A549 treated with dexamethasone at 1 μM for 4 hours (cell line): ENCODE data around the gene MYL5. TPM values are rescaled to one million over a fixed set of nuclear protein-coding genes. Genes with fewer than 3 reads are reported as not detected.

Experiments used
- total RNA-seq: library from RNA; stranded (reverse); fragments of 200-300 nt; extraction: Qiagen RNA extraction; gene quantifications from 5 replicates; pipeline ENCODE4 v1.2.3, GENCODE V29; 2022

The MYL5 gene
- total RNA-seq: 8.1 to 12.3 TPM (median 9.7 TPM) in 5 replicates

GRCh38 chr4:674172-675035 is at the start of gene MYL5, which contains the start of gene ATP5ME:
MYL5 (plus strand) TSS chr4:674542; CDS start chr4:678027, 3,485 bp downstream.
ATP5ME (minus strand) TSS chr4:674276; CDS start chr4:674247, 29 bp downstream.

DNA sequence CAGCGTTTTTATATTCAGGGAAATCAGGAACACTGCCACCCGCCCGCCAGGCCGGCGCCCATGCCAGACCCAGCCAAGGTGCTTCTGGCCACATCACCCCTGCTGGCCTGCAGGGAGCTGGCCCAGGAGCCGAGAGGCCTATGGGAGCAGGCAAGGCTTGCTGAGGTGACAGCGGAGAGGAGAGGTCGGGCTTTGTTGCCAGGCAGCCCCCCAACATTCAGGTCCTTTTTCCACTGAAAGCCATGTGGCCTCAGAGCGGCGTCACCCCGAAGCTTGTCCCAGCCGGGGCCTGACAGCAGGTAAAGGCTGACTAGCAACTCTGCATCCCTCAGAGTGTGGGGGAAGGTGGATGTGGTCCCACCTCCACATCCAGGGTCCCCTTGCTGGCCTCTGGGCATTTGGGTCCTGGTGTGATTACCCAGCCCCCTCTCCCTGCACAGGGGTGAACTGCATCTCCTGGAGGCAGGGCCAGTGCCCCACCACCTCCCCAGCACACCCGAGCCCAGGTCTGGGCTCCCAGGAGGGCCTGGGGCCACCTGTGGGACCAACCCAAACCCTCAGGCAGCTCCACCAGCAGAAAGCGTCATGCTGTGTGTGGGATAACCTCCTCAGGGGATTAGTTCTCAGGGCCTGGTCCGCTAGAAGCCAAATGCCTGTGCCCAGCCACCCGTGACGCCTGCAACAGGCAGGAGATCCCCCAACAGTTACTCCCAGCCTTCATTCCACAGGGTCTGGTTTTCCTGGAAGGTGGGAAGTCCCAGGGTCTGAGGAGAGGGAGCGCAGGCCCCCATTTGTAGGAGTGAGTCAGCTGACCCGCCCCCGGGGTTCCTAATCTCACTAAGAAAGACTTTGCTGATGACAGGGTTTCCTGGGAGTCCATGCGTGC is 49.4 kb upstream of the MYL5 start, which contains the start of gene PDE6B:
TSS of gene PDE6B (plus strand) at position 869 of the 886 bp plus-strand sequence. CDS start 54 bp downstream, outside the sequence.

GRCh38 chr4:688854-689681 is 14.7 kb downstream of the MYL5 start, which contains the start of gene SLC49A3:
SLC49A3 (minus strand) TSS chr4:689151; CDS start chr4:689127, 24 bp downstream.

DNA sequence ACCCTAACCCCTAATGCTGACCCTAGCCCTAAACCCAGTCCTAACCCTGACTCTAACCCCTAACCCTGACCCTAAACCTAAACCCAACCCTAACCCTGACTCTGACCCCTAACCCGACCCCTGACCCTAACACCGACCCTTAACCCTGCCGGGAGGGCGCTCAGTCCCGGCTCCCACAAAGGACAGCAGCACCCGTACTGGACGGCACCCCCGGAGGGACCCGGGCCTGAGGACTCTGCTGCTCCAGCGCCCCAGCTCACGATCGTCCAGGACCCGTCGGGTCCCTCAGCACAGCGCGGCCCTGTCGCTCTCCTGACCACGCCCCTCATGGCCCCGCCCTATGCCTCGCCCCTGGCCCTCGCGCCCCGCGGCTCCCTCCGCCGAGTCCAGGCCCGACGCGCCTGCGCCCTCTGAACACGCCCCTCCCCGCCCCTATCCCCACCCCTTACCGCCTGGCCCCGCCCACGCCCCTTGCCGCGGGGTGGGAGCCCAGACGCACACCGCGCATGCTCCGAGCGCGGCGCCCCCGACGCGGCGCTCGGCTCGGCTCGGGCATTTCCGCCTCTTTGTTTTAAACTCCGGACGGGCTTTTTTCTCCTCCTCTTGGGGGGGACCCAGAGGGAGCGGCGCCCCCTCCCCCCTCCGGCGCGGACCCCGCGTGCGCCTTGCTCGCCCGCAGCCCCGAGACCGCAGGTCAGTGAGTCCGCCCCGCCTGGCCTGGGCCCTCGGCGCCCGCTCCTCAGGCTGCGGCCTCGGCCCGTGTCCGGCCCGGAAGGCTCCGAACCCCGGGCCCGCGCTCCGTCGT is 31.1 kb downstream of the MYL5 start, which contains the start of gene PCGF3:
TSS of gene PCGF3 (plus strand) at position 555 of the 805 bp plus-strand sequence. CDS start 27,849 bp downstream, outside the sequence.

Other genes with a start within 250 kb of the MYL5 start
- 11.3 to 21.3 TPM (median 13.0 TPM) in 5 replicates for gene ZNF721, start 175.4 kb upstream of the MYL5 start, total RNA-seq
- 18.1 to 25.9 TPM (median 23.7 TPM) in 5 replicates for gene PIGG, start 175.3 kb upstream of the MYL5 start, total RNA-seq
- not detected in 5 replicates for gene TMEM271, start 98.2 kb upstream of the MYL5 start, total RNA-seq
- not detected in 5 replicates for gene PDE6B, start 49.0 kb upstream of the MYL5 start, total RNA-seq
- gene ATP5ME, start 266 bp upstream of the MYL5 start, total RNA-seq: 332 to 539 TPM (median 360 TPM) in 5 replicates
- gene SLC49A3, start 14.6 kb downstream of the MYL5 start, total RNA-seq: 0.09 to 0.25 TPM (median 0.13 TPM) in 5 replicates
- 16.3 to 20.7 TPM (median 19.4 TPM) in 5 replicates for gene PCGF3, start 31.3 kb downstream of the MYL5 start, total RNA-seq
- 0.28 to 0.90 TPM (median 0.47 TPM) in 5 replicates for gene CPLX1, start 151.6 kb downstream of the MYL5 start, total RNA-seq